Measurements from ENCODE around the gene AK1. TPM values are rescaled to one million over a fixed set of nuclear protein-coding genes. Genes with fewer than 3 reads are reported as not detected.

The AK1 gene
- total and polyA plus RNA-seq, 10 of the 15 experiments (the other 5 are each of a cell fraction or from before 2014, with no cell fraction given) = 0.23 to 3.1 (median 1.8) TPM

GRCh38 chr9:127903557-127904475 is 26.3 kb upstream of the AK1 start (continued):
- no peak for TF ChIP-seq CTCF (IDR thresholded peaks at IDR 0.05 in 2 of 3, conservative IDR thresholded peaks at IDR 0.05 in 1 of 3; ENCODE audit: control insufficient read depth in 2 of 3, extremely low read depth in 1 of 3, insufficient read depth in 1 of 3, low read depth in 3 of 3, low read length in 3 of 3)
- TF ChIP-seq YBX1 (IDR thresholded peaks at IDR 0.05) = no peak
- TF ChIP-seq CHD2 (IDR thresholded peaks at IDR 0.05; ENCODE audit: borderline replicate concordance, low read depth, low read length) = peak; percentile 67; the same call in 1 of the 2 replicates
- TF ChIP-seq SREBF2 (IDR thresholded peaks at IDR 0.05; ENCODE audit: low read length) = no peak
- TF ChIP-seq MYB (IDR thresholded peaks at IDR 0.05; ENCODE audit: borderline replicate concordance, low read depth, low read length) = no peak
- no peak for TF ChIP-seq CREM (IDR thresholded peaks at IDR 0.05; ENCODE audit: low read depth)
- no peak for TF ChIP-seq POLR2AphosphoS5 (IDR thresholded peaks at IDR 0.05; ENCODE audit: low read length)
- TF ChIP-seq HDGF (IDR thresholded peaks at IDR 0.05) = no peak
- 0 out of 2 replicates have a peak, but pooled peaks have one; percentile 43 for TF ChIP-seq DPF2 (IDR thresholded peaks at IDR 0.05)
- no peak for TF ChIP-seq NRF1 (conservative IDR thresholded peaks at IDR 0.05; ENCODE audit: low read depth, low read length)
- no peak for TF ChIP-seq ESRRA (IDR thresholded peaks at IDR 0.05; ENCODE audit: low read length)
- no peak for TF ChIP-seq CREB1 (IDR thresholded peaks at IDR 0.05; ENCODE audit: low read depth)
- TF ChIP-seq ATF7 (IDR thresholded peaks at IDR 0.05; ENCODE audit: low read depth) = peak; percentile 70
- 0 out of 2 replicates have a peak, but pooled peaks have one; percentile 33 for TF ChIP-seq MXI1 (IDR thresholded peaks at IDR 0.05; ENCODE audit: low read depth, low read length)
- no peak for TF ChIP-seq ZNF24 (IDR thresholded peaks at IDR 0.05)
- no peak for TF ChIP-seq ZSCAN29 (IDR thresholded peaks at IDR 0.05)
- TF ChIP-seq LARP7 (IDR thresholded peaks at IDR 0.05) = peak; percentile 55; the same call in 1 of the 2 replicates
- 0 out of 2 replicates have a peak, but pooled peaks have one; percentile 18 for TF ChIP-seq RELB (IDR thresholded peaks at IDR 0.05; ENCODE audit: low read depth)
- TF ChIP-seq POLR2AphosphoS2 (IDR thresholded peaks at IDR 0.05; ENCODE audit: low read depth, low read length) = 0 out of 2 replicates have a peak, but pooled peaks have one; percentile 22
- TF ChIP-seq ZZZ3 (IDR thresholded peaks at IDR 0.05; ENCODE audit: control insufficient read depth, insufficient read length, low read depth) = no peak
- no peak for TF ChIP-seq ZNF274 (IDR thresholded peaks at IDR 0.05; ENCODE audit: insufficient read depth, insufficient read length)
- no peak for TF ChIP-seq IRF5 (IDR thresholded peaks at IDR 0.05; ENCODE audit: borderline replicate concordance)
- TF ChIP-seq CEBPZ (IDR thresholded peaks at IDR 0.05; ENCODE audit: low read depth, low read length) = no peak

All from GM12878 (cell line).